ENCODE data around the gene RAD51B. TPM values are rescaled to one million over a fixed set of nuclear protein-coding genes. Genes with fewer than 3 reads are reported as not detected.

Gene RAD51B
- total and polyA plus RNA-seq, 2 of the 13 experiments (the other 11 are each of a cell fraction or from before 2014, with no cell fraction given): 7.0 to 9.5 TPM

- Histone ChIP-seq H4K20me1 (ENCODE audit: insufficient read depth, low read length) (no peaks in the 10 kb centered on the region), H3K9me3 (ENCODE audit: low read length) (no peaks in the 10 kb centered on the region), H3K9ac (ENCODE audit: insufficient read depth, low read depth, low read length) (no peak overlapping the region), H3K4me1 (ENCODE audit: insufficient read depth, low read length) (peaks cover 5% of the 10 kb centered on the region; the same call in 1 of the 2 replicates), H3K79me2 (ENCODE audit: insufficient read depth, low read length) (no peaks in the 10 kb centered on the region), H2AFZ (ENCODE audit: low read length) (no peak overlapping the region), H3K27ac (ENCODE audit: extremely low read length, insufficient read depth, low read length) (no peak overlapping the region), H3K27me3 (ENCODE audit: control insufficient read depth in 1 of 2, insufficient read depth in 2 of 2, low read length in 2 of 2) (no peaks in the 10 kb centered on the region; a peak in 1 of 5 replicates), H3K4me2 (ENCODE audit: low read depth, low read length) (no peak overlapping the region), H3K36me3 (replicated peaks in 1 of 2; ENCODE audit: control insufficient read depth in 1 of 2, insufficient read depth in 2 of 2, low read length in 2 of 2) (no peaks in the 10 kb centered on the region), H3K4me3 (replicated peaks in 1 of 3; ENCODE audit: insufficient read depth in 1 of 3, low read depth in 2 of 3, low read length in 3 of 3) (no peak overlapping the region)
- BruUV-seq (replicated peaks): no TSS peak
- POLR2A ChIA-PET: no interaction called here
- intact Hi-C loops (cut with micrococcal nuclease; ENCODE audit: unreplicated experiment) (no loop called here), in situ Hi-C loops (cut with HindIII; ENCODE audit: extremely low pct_ligation_motif_present, low pct_unique_long_range_greater_than_20kb) (no loop called here)
- no peak for DNase-seq (ENCODE audit: low spot score)
- ATAC-seq: no peak
- FAIRE-seq: no peak
- TF ChIP-seq GLMP (CRISPR knock-in tag; IDR thresholded peaks at IDR 0.05; ENCODE audit: borderline replicate concordance) (no peak), MAFK (conservative IDR thresholded peaks at IDR 0.05 in 1 of 2, IDR thresholded peaks at IDR 0.05 in 1 of 2; ENCODE audit: low read length in 2 of 2) (no peak), ZNF121 (CRISPR knock-in tag; IDR thresholded peaks at IDR 0.05) (no peak), FOXK1 (CRISPR knock-in tag; IDR thresholded peaks at IDR 0.05; ENCODE audit: borderline replicate concordance, low read depth) (no peak), JUND (CRISPR knock-in tag; IDR thresholded peaks at IDR 0.05) (no peak), FOXC1 (CRISPR knock-in tag; IDR thresholded peaks at IDR 0.05; ENCODE audit: borderline replicate concordance) (no peak), MXD4 (CRISPR knock-in tag; IDR thresholded peaks at IDR 0.05) (no peak), AHDC1 (CRISPR knock-in tag; IDR thresholded peaks at IDR 0.05; ENCODE audit: borderline replicate concordance) (no peak)
- WGBS (ENCODE audit: low lambda C conversion rate): 93% methylated on average over 3 of the region's 3 CpGs
- CTCF ChIA-PET (ENCODE audit: low intra/inter-chr PET ratio, low total read pairs): no interaction called here
Measured at GRCh38 chr14:68041876-68042354, 222.3 kb downstream of the RAD51B start.

Data from HepG2 (cell line).